Prostate gland (tissue), 2 donors: ENCODE results near the gene PECR.

Source experiments
- CTCF ChIP-seq, 4 experiments: fragments of 200-600 bp in 2 of 4; fragments of 450-650 bp in 2 of 4; sonication (generic) in 2 of 4; IDR thresholded peaks; 1 replicate in 3 of 4; 2 replicates in 1 of 4; pipeline ENCODE4 v1.5.1; 2016 to 2019; ENCODE audit warnings: antibody characterized with exemption in 4 of 4, mild to moderate bottlenecking in 2 of 4, moderate library complexity in 2 of 4
- POLR2A ChIP-seq: fragments of 450-650 bp; IDR thresholded peaks from one replicate; pipeline ENCODE4 v1.6.1; 2016; ENCODE audit warnings: antibody characterized with exemption, mild to moderate bottlenecking
- POLR2AphosphoS5 ChIP-seq: sonication (generic); formaldehyde crosslinking; IDR thresholded peaks from one replicate; pipeline ENCODE4 v1.6.1; 2017; ENCODE audit warnings: antibody characterized with exemption

GRCh38 chr2:216103213-216103612 is 21.6 kb upstream of the PECR start:
- TF ChIP-seq POLR2A (no peak), POLR2AphosphoS5 (no peak), CTCF (IDR thresholded peaks at IDR 0.05) (no peak)
